T-cell (primary cell): ENCODE results near the gene GRIN2B. TPM values are rescaled to one million over a fixed set of nuclear protein-coding genes. Genes with fewer than 3 reads are reported as not detected.
A peak's percentile ranks its signal among the peaks of the same experiment; 100 is the strongest.

Source experiments
- ATAC-seq, 4 experiments: fragments of 200-7000 bp in 3 of 4; fragments of 150-1000 bp in 1 of 4; cut with Tn5 transposase; replicated peaks in 1 of 4; 1 replicate in 3 of 4; 2 replicates in 1 of 4; pipeline ENCODE4 v1.10.0; 2021; ENCODE audit warnings: moderate library complexity in 3 of 4, mild to moderate bottlenecking in 2 of 4, moderate number of reproducible peaks in 1 of 4
- CTCF ChIA-PET, 2 donors: fragments of 300-600 bp; sonication (Branson Sonifier 250); formaldehyde crosslinking; loops; one replicate each; lab custom pipeline; 2022; ENCODE audit warnings: antibody characterized with exemption in 2 of 2; lab: Charles Lee
- POLR2A ChIA-PET, 2 donors: fragments of 300-600 bp; sonication (Branson Sonifier 250); formaldehyde crosslinking; loops; one replicate each; lab custom pipeline; 2022; ENCODE audit warnings: antibody characterized with exemption in 2 of 2; lab: Charles Lee
- DNase-seq, 35 experiments: peaks; one replicate each; pipeline versions ENCODE4 v3.0.0 to v3.0.0-alpha.2; 2013 to 2023
- H3K27ac ChIP-seq: one replicate; pipeline ENCODE4 v1.5.1; 2013; ENCODE audit warnings: low read length
- H3K27me3 ChIP-seq, 2 experiments: replicated peaks in 1 of 2; 1 replicate in 1 of 2; 2 replicates in 1 of 2; pipeline versions ENCODE4 v1.6.1 to v1.7.0; 2013; ENCODE audit warnings: low read length in 1 of 2, mixed read lengths in 1 of 2; ENCODE audit not compliant: control insufficient read depth in 2 of 2, insufficient read depth in 2 of 2; ENCODE audit errors: extremely low read depth in 1 of 2
- H3K36me3 ChIP-seq, 2 donors: 1 replicate in 1 of 2; 2 replicates in 1 of 2; pipeline versions ENCODE4 v1.6.1 to v1.7.0; 2013; ENCODE audit warnings: low read length in 1 of 2; ENCODE audit not compliant: control insufficient read depth in 2 of 2, insufficient read depth in 1 of 2; ENCODE audit errors: extremely low read depth in 1 of 2
- H3K4me1 ChIP-seq, 2 experiments: 1 replicate in 1 of 2; 2 replicates in 1 of 2; pipeline versions ENCODE4 v1.6.1 to v1.7.0; 2013; ENCODE audit warnings: low read length in 2 of 2, mixed read lengths in 1 of 2; ENCODE audit not compliant: insufficient read depth in 2 of 2, control insufficient read depth in 1 of 2; ENCODE audit errors: extremely low read depth in 1 of 2
- H3K4me3 ChIP-seq, 2 donors: 1 replicate in 1 of 2; 2 replicates in 1 of 2; pipeline versions ENCODE4 v1.5.1 to v1.7.0; 2013; ENCODE audit warnings: mild to moderate bottlenecking in 2 of 2, low read length in 1 of 2, moderate library complexity in 1 of 2; ENCODE audit not compliant: control insufficient read depth in 1 of 2; ENCODE audit errors: extremely low read depth in 1 of 2
- H3K9me3 ChIP-seq: 2 replicates; pipeline ENCODE4 v1.7.0; 2013
- H3K27ac Mint-ChIP-seq, 2 donors: one replicate each; pipeline ENCODE4 v1.8.0; 2020 to 2021; ENCODE audit warnings: mild to moderate bottlenecking in 2 of 2, mixed read lengths in 2 of 2
- H3K27me3 Mint-ChIP-seq, 2 donors: one replicate each; pipeline ENCODE4 v1.8.0; 2021 to 2022; ENCODE audit warnings: mixed read lengths in 2 of 2
- H3K36me3 Mint-ChIP-seq: one replicate; pipeline ENCODE4 v1.8.0; 2021; ENCODE audit warnings: mixed read lengths
- H3K4me1 Mint-ChIP-seq, 3 donors: one replicate each; pipeline ENCODE4 v1.8.0; 2020 to 2022; ENCODE audit warnings: mixed read lengths in 3 of 3, mild to moderate bottlenecking in 1 of 3
- H3K4me3 Mint-ChIP-seq, 3 donors: one replicate each; pipeline ENCODE4 v1.8.0; 2020 to 2022; ENCODE audit warnings: mild to moderate bottlenecking in 3 of 3, mixed read lengths in 3 of 3, moderate library complexity in 3 of 3
- H3K9me3 Mint-ChIP-seq, 3 donors: one replicate each; pipeline ENCODE4 v1.8.0; 2020 to 2022; ENCODE audit warnings: mixed read lengths in 3 of 3
- WGBS: methylation state at CpG from one replicate; pipeline ENCODE4 v1.1.5; 2013; ENCODE audit warnings: missing lambda C conversion rate; ENCODE audit not compliant: insufficient coverage; 5-methylcytosine and 5-hydroxymethylcytosine counted together
- total RNA-seq, 35 experiments: library from RNA in 6 of 35; stranded (reverse) in 6 of 35; fragments of 120-200 nt in 1 of 35; gene quantifications; one replicate each; pipeline versions ENCODE4 v1.2.1 to v1.2.4 and lab custom pipeline; 2013 to 2026

GRIN2B gene
- total RNA-seq, 5 donors from 2014 or later (not counting 1 experiment from before 2014, with no cell fraction given), result not detected

GRCh38 chr12:13992585-13992984 lies 11.2 kb upstream of the GRIN2B start:
- H3K4me3 ChIP-seq, result no peak overlapping the region
- Mint-ChIP-seq H3K4me1 (no peaks in the 10 kb centered on the region), H3K27me3 (peaks cover 6% of the 10 kb centered on the region in 2 donors), H3K4me3 (no peak overlapping the region), H3K9me3 (no peaks in the 10 kb centered on the region), H3K36me3 (no peaks in the 10 kb centered on the region), H3K27ac (no peak overlapping the region)
- ATAC-seq (no peak), DNase-seq (no peak)
- 60% methylated on average over 1 of the region's 4 CpGs for WGBS
- no peaks in the 10 kb centered on the region for H3K9me3 ChIP-seq
- no peaks in the 10 kb centered on the region for H3K36me3 ChIP-seq
- ChIA-PET CTCF (no interaction called here), POLR2A (no interaction called here)
- no peaks in the 10 kb centered on the region for H3K4me1 ChIP-seq
- H3K27ac ChIP-seq, result no peak overlapping the region
- H3K27me3 ChIP-seq, result peaks cover 0 to 2% of the 10 kb centered on the region in 2 experiments

GRCh38 chr12:13992106-13992505 lies 10.7 kb upstream of the GRIN2B start:
- Mint-ChIP-seq H3K27ac (no peak overlapping the region), H3K4me3 (no peak overlapping the region), H3K4me1 (no peaks in the 10 kb centered on the region), H3K36me3 (no peaks in the 10 kb centered on the region), H3K27me3 (peaks cover 6% of the 10 kb centered on the region in 2 donors), H3K9me3 (no peaks in the 10 kb centered on the region)
- POLR2A ChIA-PET, result no interaction called here
- Histone ChIP-seq H3K36me3 (no peaks in the 10 kb centered on the region), H3K27ac (no peak overlapping the region), H3K9me3 (no peaks in the 10 kb centered on the region), H3K27me3 (peaks cover 0 to 2% of the 10 kb centered on the region in 2 experiments), H3K4me3 (no peak overlapping the region), H3K4me1 (no peaks in the 10 kb centered on the region)
- CTCF ChIA-PET, result interaction anchor here in 1 of 2 donors (0.6 kb wide), 1 partner anchor 234 kb away, joined by 4 read pairs; no protein-coding TSS in a partner anchor
- DNase-seq, result no peak
- no peak for ATAC-seq

GRCh38 chr12:13986031-13986430 lies 4.6 kb upstream of the GRIN2B start:
- DNase-seq, result no peak
- peaks cover 5 to 16% of the 10 kb centered on the region in 2 experiments for H3K27me3 ChIP-seq
- POLR2A ChIA-PET, result interaction anchor here in 1 of 2 donors (0.5 kb wide), 1 partner anchor 867 kb away, joined by 3 read pairs; no protein-coding TSS in a partner anchor
- H3K4me3 Mint-ChIP-seq, result no peak overlapping the region
- peaks cover 31 to 42% of the 10 kb centered on the region in 2 donors for H3K27me3 Mint-ChIP-seq
- H3K4me1 Mint-ChIP-seq, result peaks cover 4 to 6% (median 4%) of the 10 kb centered on the region in 3 donors
- no CpG with 5 or more reads among the region's 3 CpGs for WGBS
- CTCF ChIA-PET, result interaction anchor here in 1 of 2 donors (0.5 kb wide), 1 partner anchor 235 kb away, joined by 4 read pairs; no protein-coding TSS in a partner anchor
- ATAC-seq, result no peak
- H3K4me3 ChIP-seq, result no peak overlapping the region
- peaks cover 0 to 5% (median 0%) of the 10 kb centered on the region in 3 donors for H3K9me3 Mint-ChIP-seq
- no peak overlapping the region for H3K27ac ChIP-seq
- H3K4me1 ChIP-seq, result peaks cover 0 to 2% of the 10 kb centered on the region in 2 experiments
- no peak overlapping the region for H3K27ac Mint-ChIP-seq
- H3K36me3 ChIP-seq, result no peaks in the 10 kb centered on the region
- no peaks in the 10 kb centered on the region for H3K9me3 ChIP-seq
- no peaks in the 10 kb centered on the region for H3K36me3 Mint-ChIP-seq

GRCh38 chr12:13981990-13982389 lies 588 bp upstream of the GRIN2B start:
- Mint-ChIP-seq H3K9me3 (peaks cover 0 to 5% (median 0%) of the 10 kb centered on the region in 3 donors), H3K36me3 (no peaks in the 10 kb centered on the region), H3K4me3 (peak overlapping the region in 1 of 3 donors; percentile 19), H3K4me1 (peaks cover 13 to 16% (median 15%) of the 10 kb centered on the region in 3 donors), H3K27me3 (peaks cover 65 to 74% of the 10 kb centered on the region in 2 donors), H3K27ac (no peak overlapping the region)
- Histone ChIP-seq H3K27ac (no peak overlapping the region), H3K27me3 (peaks cover 19 to 30% of the 10 kb centered on the region in 2 experiments), H3K36me3 (no peaks in the 10 kb centered on the region), H3K9me3 (no peaks in the 10 kb centered on the region), H3K4me1 (peaks cover 0 to 4% of the 10 kb centered on the region in 2 experiments), H3K4me3 (no peak overlapping the region)
- WGBS, result 11% methylated on average over 21 of the region's 26 CpGs
- CTCF ChIA-PET, result no interaction called here
- no peak for DNase-seq
- no peak for ATAC-seq
- POLR2A ChIA-PET, result no interaction called here

GRCh38 chr12:13980538-13981295 lies 685 bp downstream of the GRIN2B start:
- ATAC-seq (no peak), DNase-seq (no peak)
- Mint-ChIP-seq H3K4me3 (peak overlapping the region in 2 of 3 donors; percentile 5 to 60), H3K4me1 (peaks cover 13 to 16% (median 15%) of the 10 kb centered on the region in 3 donors), H3K27ac (no peak overlapping the region), H3K36me3 (no peaks in the 10 kb centered on the region), H3K27me3 (peaks cover 70 to 72% of the 10 kb centered on the region in 2 donors), H3K9me3 (peaks cover 0 to 5% (median 0%) of the 10 kb centered on the region in 3 donors)
- peak overlapping the region in 1 of 2 donors; percentile 47 for H3K4me3 ChIP-seq
- H3K36me3 ChIP-seq, result no peaks in the 10 kb centered on the region
- peaks cover 19 to 28% of the 10 kb centered on the region in 2 experiments for H3K27me3 ChIP-seq
- 6% methylated on average over 33 of the region's 53 CpGs for WGBS
- H3K27ac ChIP-seq, result no peak overlapping the region
- ChIA-PET CTCF (no interaction called here), POLR2A (no interaction called here)
- peaks cover 0 to 4% of the 10 kb centered on the region in 2 experiments for H3K4me1 ChIP-seq
- no peaks in the 10 kb centered on the region for H3K9me3 ChIP-seq

- WGBS, result 4% methylated on average over 3 of the region's 15 CpGs
- Mint-ChIP-seq H3K4me3 (peak overlapping the region; percentile 10 to 60 (median 22)), H3K27me3 (peaks cover 72 to 76% of the 10 kb centered on the region in 2 donors), H3K9me3 (peaks cover 0 to 5% (median 0%) of the 10 kb centered on the region in 3 donors), H3K27ac (no peak overlapping the region), H3K36me3 (no peaks in the 10 kb centered on the region), H3K4me1 (peaks cover 13 to 16% (median 15%) of the 10 kb centered on the region in 3 donors)
- H3K27ac ChIP-seq, result no peak overlapping the region
- no peak overlapping the region for H3K4me3 ChIP-seq
- POLR2A ChIA-PET, result no interaction called here
- peaks cover 19 to 28% of the 10 kb centered on the region in 2 experiments for H3K27me3 ChIP-seq
- ATAC-seq, result no peak
- peaks cover 0 to 4% of the 10 kb centered on the region in 2 experiments for H3K4me1 ChIP-seq
- CTCF ChIA-PET, result no interaction called here
- no peaks in the 10 kb centered on the region for H3K36me3 ChIP-seq
- H3K9me3 ChIP-seq, result no peaks in the 10 kb centered on the region
- no peak for DNase-seq
Observed at GRCh38 chr12:13979772-13980378, 1.5 kb downstream of the GRIN2B start.
